MG63 (cell line): ENCODE measurements around the gene PSMA2. TPM values are rescaled to one million over a fixed set of nuclear protein-coding genes. Genes with fewer than 3 reads are reported as not detected.
A peak's percentile ranks its signal among the peaks of the same experiment; 100 is the strongest.

Source experiments
- DNase-seq: peaks from one replicate; pipeline ENCODE4 v3.0.0-alpha.2; 2020
- H3K27me3 ChIP-seq: fragments of 250-450 bp; sonication (Bioruptor Pico); 2 replicates; pipeline ENCODE4 v1.5.1; 2020; ENCODE audit warnings: mild to moderate bottlenecking, moderate library complexity
- H3K36me3 ChIP-seq: fragments of 250-450 bp; sonication (Bioruptor Pico); 2 replicates; pipeline ENCODE4 v1.5.1; 2020; ENCODE audit warnings: mild to moderate bottlenecking, moderate library complexity
- H3K4me3 ChIP-seq: fragments of 250-450 bp; sonication (Bioruptor Pico); 2 replicates; pipeline ENCODE4 v1.5.1; 2020; ENCODE audit warnings: mild to moderate bottlenecking, moderate library complexity
- H3K9me3 ChIP-seq: fragments of 250-450 bp; sonication (Bioruptor Pico); 2 replicates; pipeline ENCODE4 v1.5.1; 2020; ENCODE audit warnings: mild to moderate bottlenecking, moderate library complexity
- total RNA-seq: library from RNA; depleted of rRNA; stranded (reverse); fragments of >200 nt; shearing (Covaris generic); gene quantifications from 2 replicates; pipeline ENCODE4 v1.2.3, GENCODE V29; 2014; ENCODE audit warnings: low replicate concordance; rRNA removed

Gene PSMA2
- total RNA-seq, 1 experiment from 2014 or later: 168 TPM

GRCh38 chr7:42880392-42880791 is 51.6 kb downstream of the PSMA2 start:
- DNase-seq: no peak
- no peak overlapping the region for H3K4me3 ChIP-seq
- no peaks in the 10 kb centered on the region for H3K9me3 ChIP-seq

GRCh38 chr7:42878303-42878702 is 53.7 kb downstream of the PSMA2 start:
- Histone ChIP-seq H3K9me3 (no peaks in the 10 kb centered on the region), H3K36me3 (no peaks in the 10 kb centered on the region), H3K4me3 (no peak overlapping the region), H3K27me3 (no peaks in the 10 kb centered on the region)
- no peak for DNase-seq

More at GRCh38 chr7:42880392-42880791, 51.6 kb downstream of the PSMA2 start:
- no peaks in the 10 kb centered on the region for H3K27me3 ChIP-seq
- H3K36me3 ChIP-seq: no peaks in the 10 kb centered on the region

DNA sequence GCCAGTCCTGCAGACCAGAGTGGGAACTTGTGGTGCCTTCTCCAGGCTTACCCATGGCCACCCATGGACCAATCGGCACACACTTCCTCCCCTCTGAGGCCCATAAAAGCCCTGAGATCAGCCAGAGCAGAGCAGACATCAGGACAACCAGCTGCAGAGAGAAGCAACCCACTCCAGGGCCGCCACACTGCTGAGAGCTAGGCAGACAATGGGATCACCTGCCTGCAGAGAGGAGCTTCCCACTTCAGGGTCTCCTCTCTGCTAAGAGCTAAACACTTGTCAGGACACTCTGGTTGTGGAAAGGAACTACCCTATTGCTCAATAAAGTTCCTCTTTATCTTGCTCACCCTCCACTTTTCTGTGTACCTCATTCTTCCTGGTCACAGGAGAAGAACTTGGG is 54.1 kb downstream of the PSMA2 start:
- Histone ChIP-seq H3K27me3 (no peaks in the 10 kb centered on the region), H3K4me3 (no peak overlapping the region), H3K9me3 (no peaks in the 10 kb centered on the region), H3K36me3 (no peaks in the 10 kb centered on the region)
- DNase-seq: no peak

DNA sequence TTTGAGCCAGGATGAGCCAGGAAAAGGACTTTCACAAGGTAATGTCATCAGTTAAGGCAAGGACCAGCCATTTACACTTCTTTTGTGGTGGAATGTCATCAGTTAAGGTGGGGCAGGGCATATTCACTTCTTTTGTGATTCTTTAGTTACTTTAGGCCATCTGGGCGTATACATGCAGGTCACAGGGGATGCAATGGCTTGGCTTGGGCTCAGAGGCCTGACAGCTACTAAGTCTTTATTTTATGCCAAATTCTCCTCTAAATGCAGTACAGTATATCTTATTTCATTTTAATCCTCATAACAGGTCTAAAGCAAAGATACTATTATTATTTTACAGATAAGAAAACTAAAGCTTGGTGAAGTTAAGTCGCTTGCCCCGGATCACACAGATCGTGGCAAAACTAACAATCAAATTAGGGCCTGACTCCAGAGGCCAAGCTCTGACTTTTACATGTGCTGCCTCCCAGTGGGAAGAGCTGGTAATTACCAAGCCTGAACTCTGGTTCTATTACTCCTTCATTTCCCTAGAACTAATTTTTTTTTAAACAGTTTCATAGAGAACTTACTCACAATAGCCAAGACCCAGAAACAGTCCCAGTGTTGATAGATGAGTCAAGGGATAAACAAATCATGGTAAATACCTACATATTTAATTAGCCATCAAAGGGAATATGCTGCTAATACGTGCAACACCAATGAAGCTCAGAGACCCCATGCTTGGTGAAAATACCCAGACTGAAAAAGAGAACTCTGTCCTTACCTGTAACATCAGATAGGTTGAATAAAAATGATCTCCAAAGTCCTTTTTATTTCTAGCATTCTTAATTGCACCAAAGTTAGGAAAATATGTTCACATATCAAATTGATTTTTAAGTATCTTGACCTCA is 55.5 kb downstream of the PSMA2 start:
- Histone ChIP-seq H3K27me3 (no peaks in the 10 kb centered on the region), H3K9me3 (no peaks in the 10 kb centered on the region), H3K36me3 (no peaks in the 10 kb centered on the region), H3K4me3 (no peak overlapping the region)
- peak; percentile 47 for DNase-seq

GRCh38 chr7:42869131-42870020 is 62.6 kb downstream of the PSMA2 start:
- DNase-seq: no peak
- H3K4me3 ChIP-seq: no peak overlapping the region
- no peaks in the 10 kb centered on the region for H3K36me3 ChIP-seq
- H3K27me3 ChIP-seq: no peaks in the 10 kb centered on the region
- H3K9me3 ChIP-seq: no peaks in the 10 kb centered on the region; the same call in 1 of the 2 replicates

DNA sequence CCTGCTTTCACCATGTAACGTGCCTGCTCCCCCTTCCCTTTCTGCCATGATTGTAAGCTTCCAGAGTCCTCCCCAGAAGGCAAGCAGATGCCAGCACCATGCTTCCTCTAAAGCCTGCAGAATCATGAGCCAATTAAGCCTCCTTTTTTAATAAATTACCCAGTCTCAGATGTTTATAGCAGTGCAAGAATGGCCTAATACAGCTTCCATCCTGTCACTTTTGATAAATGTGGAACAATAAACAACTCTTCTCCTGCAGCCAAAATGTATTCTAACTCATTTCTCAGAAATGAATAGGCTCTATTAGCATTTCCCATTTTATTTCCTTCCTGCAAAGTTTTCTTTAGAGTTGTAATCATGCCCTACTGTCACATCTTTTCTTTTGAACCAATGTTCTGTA is 63.5 kb downstream of the PSMA2 start:
- Histone ChIP-seq H3K9me3 (no peaks in the 10 kb centered on the region; the same call in 1 of the 2 replicates), H3K4me3 (no peak overlapping the region), H3K27me3 (no peaks in the 10 kb centered on the region), H3K36me3 (no peaks in the 10 kb centered on the region)
- no peak for DNase-seq

Other genes with a start within 250 kb of the PSMA2 start
- gene C7orf25, start 20.1 kb downstream of the PSMA2 start, total RNA-seq: 10.1 and 32.5 TPM in 2 replicates
- 103 and 117 TPM in 2 replicates for gene MRPL32, start 202 bp upstream of the PSMA2 start, total RNA-seq
- gene HECW1, start 180.5 kb upstream of the PSMA2 start, total RNA-seq: 1.7 and 18.4 TPM in 2 replicates